ENCODE data around the gene ELAPOR2. TPM values are rescaled to one million over a fixed set of nuclear protein-coding genes. Genes with fewer than 3 reads are reported as not detected.

Gene ELAPOR2
- total and polyA plus RNA-seq, 3 donors from 2014 or later: 7.8 to 26.4 (median 22.6) TPM

DNA sequence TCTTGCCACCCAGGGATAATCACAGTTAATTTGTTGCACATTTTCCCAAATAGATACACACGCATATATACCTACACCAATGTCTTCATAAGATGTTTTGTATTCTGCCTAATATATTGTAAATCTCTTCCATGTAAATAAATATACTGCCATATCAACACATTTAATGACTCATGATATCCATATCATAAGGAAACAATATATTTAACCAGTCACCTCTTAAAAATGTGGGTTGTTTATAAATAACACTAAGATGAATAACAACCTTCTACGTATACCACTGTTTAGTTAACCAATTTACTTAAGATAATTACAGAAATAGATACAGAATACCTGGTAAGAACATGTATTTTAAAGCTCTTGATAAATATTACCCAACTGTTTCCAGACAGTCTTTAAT, 38.2 kb downstream of the ELAPOR2 start:
- DNase-seq: no peak
- intact Hi-C loops (cut with DNase I; ENCODE audit: low total_unique reads): no loop called here
- Histone ChIP-seq H3K27ac (no peak overlapping the region), H3K36me3 (ENCODE audit: low read depth, missing control alignments) (no peaks in the 10 kb centered on the region), H3K9me3 (no peaks in the 10 kb centered on the region), H3K4me1 (no peaks in the 10 kb centered on the region), H3K27me3 (no peaks in the 10 kb centered on the region), H3K4me3 (no peak overlapping the region)
- TF ChIP-seq CTCF (IDR thresholded peaks at IDR 0.05) (no peak), POLR2A (IDR thresholded peaks at IDR 0.05) (no peak)
- 88 to 89% methylated on average over 2 of the region's 2 CpGs for WGBS, 2 donors

- Histone ChIP-seq H3K36me3 (ENCODE audit: low read depth, missing control alignments) (no peaks in the 10 kb centered on the region), H3K4me1 (no peaks in the 10 kb centered on the region), H3K27ac (no peak overlapping the region), H3K9me3 (no peaks in the 10 kb centered on the region), H3K4me3 (no peak overlapping the region), H3K27me3 (no peaks in the 10 kb centered on the region)
- intact Hi-C loops (cut with DNase I; ENCODE audit: low total_unique reads): no loop called here
- no peak for DNase-seq
- WGBS, 2 donors: 85 to 88% methylated on average over 4 of the region's 4 CpGs
- TF ChIP-seq CTCF (IDR thresholded peaks at IDR 0.05) (no peak), POLR2A (IDR thresholded peaks at IDR 0.05) (no peak)
Measured at GRCh38 chr7:87016606-87017005, 42.8 kb downstream of the ELAPOR2 start.

DNA sequence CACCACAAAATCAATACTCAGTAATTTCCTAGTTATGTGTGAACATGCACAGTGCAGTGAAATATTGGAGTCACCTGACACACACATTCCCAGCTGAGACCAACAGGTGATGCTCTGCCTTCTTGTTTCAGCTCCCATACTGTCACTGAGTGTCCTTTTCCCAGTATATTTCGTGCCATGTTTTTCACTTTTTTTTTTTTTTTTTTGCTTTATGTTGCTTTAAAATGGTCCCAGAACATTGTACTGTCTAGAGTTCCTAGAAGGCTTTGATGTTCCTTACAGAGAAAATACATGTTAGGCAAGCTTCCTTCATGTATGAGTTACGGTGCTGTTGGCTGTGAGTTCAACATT, 45.6 kb downstream of the ELAPOR2 start:
- H3K36me3 ChIP-seq (ENCODE audit: low read depth, missing control alignments): no peaks in the 10 kb centered on the region
- no peaks in the 10 kb centered on the region for H3K9me3 ChIP-seq
- H3K27me3 ChIP-seq: no peaks in the 10 kb centered on the region
- 82 to 85% methylated on average over 2 of the region's 2 CpGs for WGBS, 2 donors
- no peak overlapping the region for H3K27ac ChIP-seq
- no peak overlapping the region for H3K4me3 ChIP-seq
- TF ChIP-seq POLR2A (IDR thresholded peaks at IDR 0.05) (no peak), CTCF (IDR thresholded peaks at IDR 0.05) (no peak)
- no peak for DNase-seq
- intact Hi-C loops (cut with DNase I; ENCODE audit: low total_unique reads): no loop called here
- H3K4me1 ChIP-seq: no peaks in the 10 kb centered on the region

- Histone ChIP-seq H3K4me3 (no peak overlapping the region), H3K9me3 (no peaks in the 10 kb centered on the region), H3K36me3 (ENCODE audit: low read depth, missing control alignments) (no peaks in the 10 kb centered on the region), H3K27me3 (no peaks in the 10 kb centered on the region), H3K4me1 (no peaks in the 10 kb centered on the region), H3K27ac (no peak overlapping the region)
- intact Hi-C loops (cut with DNase I; ENCODE audit: low total_unique reads): no loop called here
- WGBS, 2 donors: 84 to 87% methylated on average over 3 of the region's 3 CpGs
- no peak for TF ChIP-seq POLR2A (IDR thresholded peaks at IDR 0.05)
- TF ChIP-seq CTCF (IDR thresholded peaks at IDR 0.05): no peak
- DNase-seq: no peak
Measured at GRCh38 chr7:87013136-87013839, 46.2 kb downstream of the ELAPOR2 start.

Other genes starting within 250 kb of the ELAPOR2 start
- 100 to 1,000 TPM; 148 to 196 TPM for gene DMTF1, start 92.8 kb upstream of the ELAPOR2 start, total RNA-seq
- gene DMTF1, start 92.8 kb upstream of the ELAPOR2 start, polyA plus RNA-seq (ENCODE audit: insufficient read depth, low read depth, low replicate concordance): 118 TPM
- gene TMEM243, start 160.1 kb upstream of the ELAPOR2 start, total RNA-seq: 10 to 100 TPM; 21.9 to 26.3 TPM
- gene TMEM243, start 160.1 kb upstream of the ELAPOR2 start, polyA plus RNA-seq (ENCODE audit: insufficient read depth, low read depth, low replicate concordance): 27.6 TPM

Data from testis (tissue), 3 donors.